Head of caudate nucleus (tissue), 42 donors: Measurements from ENCODE around the gene NR1D2.
"Not testable (repeated sequence)": the region's sequence is repeated elsewhere in the genome, so short reads cannot be mapped to it uniquely, and the experiment has no call there.

ENCODE experiments used
- DNase-seq, 42 donors: peaks; one replicate each; pipeline versions ENCODE4 v3.0.0 to v3.0.0-alpha.2; 2020 to 2021; ENCODE audit warnings: mixed read lengths in 7 of 42
- intact Hi-C: fragments of 100-400 bp; cut with DNase I; formaldehyde crosslinking; loops from one replicate; pipeline ENCODE4 v1.15.0; 2022

The NR1D2 gene

GRCh38 chr3:23993556-23994243 is 48.6 kb downstream of the NR1D2 start:
- intact Hi-C loops = no loop called here
- peak in 4 of 42 donors; percentile 19 to 56 (median 32) for DNase-seq

DNA sequence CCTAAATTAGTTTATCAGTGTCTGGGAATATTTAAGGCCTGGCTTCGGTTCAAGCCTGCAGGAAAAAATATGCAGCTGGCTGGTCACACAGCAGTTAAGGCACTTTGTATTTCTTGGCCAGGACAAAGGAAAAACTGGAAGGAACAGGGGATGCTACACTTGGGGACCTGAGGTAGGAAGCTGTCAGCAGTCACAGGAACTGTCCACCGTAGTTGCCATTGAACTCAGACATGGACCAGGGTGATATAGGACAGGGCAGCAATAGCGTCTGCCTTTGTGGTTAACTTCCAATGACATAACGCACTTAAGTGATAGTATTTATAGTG is 49.1 kb downstream of the NR1D2 start:
- intact Hi-C loops = no loop called here
- DNase-seq = no peak

DNA sequence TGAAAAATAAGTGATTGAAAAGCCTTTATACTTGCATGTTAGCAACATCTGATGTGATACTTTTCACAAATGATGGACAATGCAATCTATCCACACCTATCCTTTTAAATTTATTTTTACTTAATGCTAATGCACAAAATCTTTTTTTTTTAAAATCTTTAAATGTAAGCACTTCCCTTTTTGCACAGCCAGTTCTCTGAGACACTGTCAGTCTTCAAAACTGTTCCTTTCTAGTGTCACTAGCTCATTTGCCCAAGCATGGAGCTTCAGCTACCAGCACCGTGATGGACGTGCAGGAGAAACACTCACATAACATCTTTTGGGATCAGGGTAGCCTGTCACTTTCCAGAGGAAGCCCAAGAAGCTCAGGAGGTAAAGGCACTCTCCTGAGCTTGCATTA is 50.1 kb downstream of the NR1D2 start:
- no peak for DNase-seq
- intact Hi-C loops = loop anchor here (5.0 kb wide), 1 partner anchor 247 kb away; no protein-coding TSS in a partner anchor

GRCh38 chr3:23996095-23996524 is 51.0 kb downstream of the NR1D2 start:
- intact Hi-C loops = loop anchor here (5.0 kb wide), 1 partner anchor 246 kb away; no protein-coding TSS in a partner anchor

GRCh38 chr3:23999012-23999641 is 54.0 kb downstream of the NR1D2 start:
- peak; percentile 41 to 95 (median 88) for DNase-seq
- intact Hi-C loops = loop anchor here (5.0 kb wide), 1 partner anchor 243 kb away; no protein-coding TSS in a partner anchor

More at GRCh38 chr3:23996095-23996524, 51.0 kb downstream of the NR1D2 start:
- DNase-seq = no peak

DNA sequence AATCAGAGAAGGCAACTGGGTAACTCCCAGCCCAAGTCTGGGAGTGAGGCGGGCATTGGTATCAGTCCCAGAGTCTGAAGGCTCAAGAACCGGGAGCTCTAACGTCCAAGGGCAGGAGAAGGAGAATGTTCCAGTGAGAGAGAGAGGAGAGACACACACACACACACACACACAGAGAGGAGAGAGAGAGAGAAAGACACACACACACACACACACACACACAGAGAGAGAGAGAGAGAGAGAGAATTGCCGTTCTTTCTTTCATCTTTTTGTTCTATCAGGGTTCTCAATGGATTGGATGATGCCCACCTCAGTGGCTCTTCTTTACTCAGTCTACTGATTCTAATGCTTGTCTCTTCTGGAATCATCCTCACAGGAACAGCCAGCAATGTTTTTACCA is 57.0 kb downstream of the NR1D2 start:
- DNase-seq = no peak
- intact Hi-C loops = loop anchor here (5.0 kb wide), 1 partner anchor 680 kb away; no protein-coding TSS in a partner anchor

- DNase-seq = no peak
- intact Hi-C loops = loop anchor here (5.0 kb wide), 1 partner anchor 679 kb away; no protein-coding TSS in a partner anchor
Observed at GRCh38 chr3:24003466-24003865, 58.4 kb downstream of the NR1D2 start.

- no peak for DNase-seq
- intact Hi-C loops = loop anchor here (5.0 kb wide), 1 partner anchor 678 kb away; no protein-coding TSS in a partner anchor
Observed at GRCh38 chr3:24004171-24004938, 59.3 kb downstream of the NR1D2 start.

DNA sequence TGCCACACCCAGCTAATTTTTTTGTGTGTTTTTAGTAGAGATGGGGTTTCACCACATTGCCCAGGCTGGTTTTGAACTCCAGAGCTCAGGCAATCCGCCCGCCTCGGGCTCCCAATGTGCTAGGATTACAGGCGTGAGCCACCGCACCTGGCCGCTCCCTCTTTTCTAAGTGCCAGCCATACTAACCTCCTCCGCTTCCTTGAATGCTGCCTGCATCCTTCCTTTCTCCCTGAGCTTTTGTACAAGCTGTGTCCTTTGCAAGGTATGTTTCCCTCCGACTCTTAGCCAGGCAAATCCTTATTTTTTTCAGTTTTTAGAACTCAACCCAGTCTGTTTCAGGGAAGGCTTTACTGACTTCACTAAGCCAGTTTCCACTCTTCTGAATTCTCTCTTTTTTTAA is 60.6 kb downstream of the NR1D2 start:
- intact Hi-C loops = no loop called here
- DNase-seq = no peak

DNA sequence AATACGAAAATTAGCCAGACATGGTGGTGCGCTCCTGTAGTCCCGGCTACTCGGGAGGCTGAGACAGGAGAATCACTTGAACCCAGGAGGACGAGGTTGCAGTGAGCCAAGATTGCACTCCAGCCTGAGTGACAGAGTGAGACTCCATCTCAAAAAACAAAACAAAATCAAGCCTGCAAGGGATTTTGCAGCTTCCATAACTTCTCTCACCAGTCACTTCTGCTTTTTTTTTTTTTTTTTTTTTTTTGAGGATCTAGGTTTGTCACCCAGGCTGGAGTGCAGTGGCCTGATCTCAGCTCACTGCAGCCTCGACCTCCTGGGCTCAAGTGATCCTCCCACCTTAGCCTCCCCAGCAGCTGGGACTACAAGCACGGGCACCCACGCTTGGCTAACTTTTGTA is 65.7 kb downstream of the NR1D2 start:
- intact Hi-C loops, DNase-seq: not testable (repeated sequence)

DNA sequence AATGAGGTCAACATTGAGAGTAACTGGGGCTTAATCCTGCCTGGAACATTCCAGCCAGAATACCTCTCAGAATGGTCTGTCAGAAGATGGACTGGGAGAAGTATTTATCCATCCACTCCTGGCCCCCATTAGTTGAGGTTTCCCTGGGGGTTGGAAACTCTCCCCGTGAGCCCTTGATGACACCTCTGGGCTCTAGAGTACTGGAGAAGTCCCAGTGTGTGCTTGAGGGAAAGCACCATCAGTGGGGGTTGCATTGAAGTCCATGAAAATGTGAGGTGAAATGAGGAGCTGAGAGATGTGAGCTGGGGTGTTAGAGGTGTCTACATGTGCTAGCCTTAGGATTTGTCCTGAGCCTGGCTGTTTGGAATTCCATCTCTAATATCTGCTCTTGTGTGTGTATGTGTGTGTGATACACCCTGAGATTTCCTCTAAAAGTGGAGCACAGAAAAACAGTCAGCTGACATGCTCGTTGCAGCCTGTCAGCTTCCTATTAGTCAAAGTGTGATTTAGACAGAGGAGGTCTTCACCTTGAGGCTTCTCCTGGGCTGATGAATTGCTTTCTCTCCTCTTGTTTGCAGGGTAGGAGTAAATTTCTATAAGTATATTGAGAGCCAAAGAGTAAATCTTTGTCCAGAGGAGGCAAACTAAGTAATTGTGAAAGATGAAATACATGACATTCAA is 67.6 kb downstream of the NR1D2 start:
- no peak for DNase-seq
- intact Hi-C loops = no loop called here

DNA sequence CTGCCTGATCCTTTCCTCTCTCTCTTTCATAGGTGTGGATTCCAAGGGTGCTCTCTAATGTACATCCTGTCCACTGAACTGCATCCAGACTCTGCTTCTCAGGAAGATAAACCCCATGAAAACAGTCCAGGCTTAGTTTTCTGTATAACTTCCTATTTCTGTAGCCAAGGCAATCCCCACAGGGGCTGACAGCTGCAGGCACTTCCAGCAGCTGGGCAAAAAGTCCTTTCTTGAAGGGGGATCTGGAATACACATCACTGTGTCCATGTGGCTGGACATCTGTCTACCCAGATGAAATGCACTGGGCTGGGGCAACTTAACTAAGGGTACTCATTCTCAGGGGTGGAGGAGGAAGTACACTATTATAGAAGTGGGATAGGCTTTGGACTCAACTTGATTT is 72.2 kb downstream of the NR1D2 start:
- intact Hi-C loops = no loop called here
- DNase-seq = no peak

DNA sequence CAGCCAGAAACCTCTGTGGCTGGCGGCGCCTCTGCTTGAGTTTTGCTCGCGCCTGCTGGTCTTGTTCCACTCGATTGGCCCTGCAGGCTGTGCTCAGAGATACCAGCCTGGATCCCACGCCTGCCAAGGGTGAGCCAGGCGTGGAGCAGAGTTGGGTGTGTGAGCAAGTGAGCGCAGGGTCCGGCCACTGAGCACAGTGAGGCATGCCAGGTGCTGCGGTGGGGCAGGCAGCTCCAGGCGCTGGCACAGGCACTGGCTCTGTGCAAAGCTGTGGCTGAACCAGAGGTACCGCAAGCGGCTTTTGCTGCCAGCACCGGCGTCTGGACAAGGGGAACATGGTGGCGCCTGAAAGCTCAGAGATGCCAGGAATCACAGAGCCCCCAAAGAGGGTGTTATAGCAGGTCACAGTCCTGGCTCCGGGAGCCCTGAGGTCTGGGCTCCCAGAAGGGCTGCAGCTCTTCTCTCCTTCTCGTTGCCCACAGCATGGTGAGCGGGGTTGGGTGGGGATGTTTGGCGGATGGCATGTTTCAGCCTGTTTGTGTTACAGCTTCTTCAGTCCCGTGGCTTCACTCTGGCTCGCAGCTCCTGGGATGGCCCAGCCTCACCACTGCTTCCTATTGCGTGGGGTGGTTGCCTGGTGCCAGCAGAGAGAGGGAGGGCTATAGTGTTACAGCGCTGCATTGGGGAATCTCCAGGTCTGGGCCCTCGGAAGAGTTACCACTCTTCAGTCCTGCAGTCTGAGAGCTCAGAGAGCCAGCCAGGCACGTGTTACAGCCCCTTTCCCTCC is 73.9 kb downstream of the NR1D2 start:
- DNase-seq = no peak
- intact Hi-C loops = no loop called here

DNA sequence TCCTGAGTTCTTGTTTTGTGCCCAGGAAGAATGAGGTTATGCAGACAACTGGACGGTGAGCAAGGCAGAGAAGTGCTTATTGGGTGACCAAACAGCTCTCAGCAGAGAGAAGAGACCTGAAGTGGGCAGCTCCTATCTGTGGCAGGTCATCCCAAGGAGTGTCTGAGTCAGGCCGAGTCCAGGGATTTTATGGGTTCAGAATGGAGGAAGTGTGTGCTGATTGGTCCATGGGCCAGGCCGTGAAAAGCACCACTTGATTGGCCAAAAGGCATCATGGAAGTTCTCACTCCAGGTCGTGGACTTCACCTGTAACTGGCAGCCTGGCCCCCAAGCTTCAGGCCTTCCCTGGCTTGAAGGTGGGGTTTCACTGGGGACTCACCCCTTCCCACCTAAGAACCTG is 74.5 kb downstream of the NR1D2 start:
- intact Hi-C loops = no loop called here
- DNase-seq = no peak

GRCh38 chr3:24020036-24020691 is 75.1 kb downstream of the NR1D2 start:
- intact Hi-C loops = no loop called here
- DNase-seq = no peak

GRCh38 chr3:24023197-24023596 is 78.1 kb downstream of the NR1D2 start:
- no peak for DNase-seq
- intact Hi-C loops = no loop called here

GRCh38 chr3:24025805-24026204 is 80.7 kb downstream of the NR1D2 start:
- intact Hi-C loops = no loop called here
- no peak for DNase-seq

DNA sequence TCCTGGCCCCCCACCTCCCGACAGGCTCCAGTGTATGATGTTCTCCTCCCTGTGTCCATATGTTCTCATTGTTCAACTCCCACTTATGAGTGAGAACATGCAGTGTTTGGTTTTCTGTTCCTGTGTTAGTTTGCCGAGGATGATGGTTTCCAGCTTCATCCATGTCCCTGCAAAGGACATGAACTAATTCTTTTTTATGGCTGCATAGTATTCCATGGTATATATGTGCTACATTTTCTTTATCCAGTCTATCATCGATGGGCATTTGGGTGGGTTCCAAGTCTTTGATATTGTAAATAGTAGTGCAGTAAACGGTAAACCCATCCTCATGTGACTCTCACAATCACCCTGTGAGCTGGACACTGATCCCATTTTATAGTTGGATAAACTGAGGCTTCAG is 81.6 kb downstream of the NR1D2 start:
- DNase-seq, intact Hi-C loops: not testable (repeated sequence)
